Measurements from ENCODE around the gene PRR5. TPM values are rescaled to one million over a fixed set of nuclear protein-coding genes. Genes with fewer than 3 reads are reported as not detected.

The PRR5 gene
- total and polyA plus RNA-seq, 2 of the 13 experiments (the other 11 are each of a cell fraction or from before 2014, with no cell fraction given), result 11.6 to 27.5 TPM

GRCh38 chr22:44755417-44755816, 53.4 kb downstream of the PRR5 start (continued):
- no peak for TF ChIP-seq CERS6 (CRISPR knock-in tag; IDR thresholded peaks at IDR 0.05)
- TF ChIP-seq SMARCE1 (IDR thresholded peaks at IDR 0.05; ENCODE audit: borderline replicate concordance), result no peak
- TF ChIP-seq GATAD1 (CRISPR knock-in tag; IDR thresholded peaks at IDR 0.05), result no peak
- no peak for TF ChIP-seq ZBED4 (CRISPR knock-in tag; IDR thresholded peaks at IDR 0.05; ENCODE audit: borderline replicate concordance)
- TF ChIP-seq ZNF768 (CRISPR knock-in tag; IDR thresholded peaks at IDR 0.05), result no peak
- TF ChIP-seq POGZ (CRISPR knock-in tag; IDR thresholded peaks at IDR 0.05), result no peak
- no peak for TF ChIP-seq ZNF7 (CRISPR knock-in tag; IDR thresholded peaks at IDR 0.05)

- Histone ChIP-seq H4K20me1 (ENCODE audit: insufficient read depth, low read length) (no peaks in the 10 kb centered on the region), H2AFZ (ENCODE audit: low read length) (no peak overlapping the region), H3K9me3 (ENCODE audit: low read length) (no peaks in the 10 kb centered on the region), H3K27me3 (ENCODE audit: control insufficient read depth in 1 of 2, insufficient read depth in 2 of 2, low read length in 2 of 2) (peaks cover 0 to 12% of the 10 kb centered on the region in 2 experiments; a peak in 3 of 5 replicates), H3K36me3 (replicated peaks in 1 of 2; ENCODE audit: control insufficient read depth in 1 of 2, insufficient read depth in 2 of 2, low read length in 2 of 2) (no peaks in the 10 kb centered on the region), H3K9ac (ENCODE audit: insufficient read depth, low read depth, low read length) (no peak overlapping the region), H3K27ac (ENCODE audit: extremely low read length, insufficient read depth, low read length) (no peak overlapping the region), H3K79me2 (ENCODE audit: insufficient read depth, low read length) (no peaks in the 10 kb centered on the region), H3K4me3 (replicated peaks in 1 of 3; ENCODE audit: insufficient read depth in 1 of 3, low read depth in 2 of 3, low read length in 3 of 3) (no peak overlapping the region), H3K4me2 (ENCODE audit: low read depth, low read length) (no peak overlapping the region), H3K4me1 (ENCODE audit: insufficient read depth, low read length) (no peaks in the 10 kb centered on the region)
- POLR2A ChIA-PET, result no interaction called here
- WGBS (ENCODE audit: low lambda C conversion rate), result 31% methylated on average over 6 of the region's 9 CpGs
- intact Hi-C loops (cut with micrococcal nuclease; ENCODE audit: unreplicated experiment) (no loop called here), in situ Hi-C loops (cut with HindIII; ENCODE audit: extremely low pct_ligation_motif_present, low pct_unique_long_range_greater_than_20kb) (no loop called here)
- FAIRE-seq (no peak), ATAC-seq (no peak), DNase-seq (ENCODE audit: low spot score) (no peak)
- BruUV-seq (replicated peaks), result no TSS peak
- CTCF ChIA-PET (ENCODE audit: low intra/inter-chr PET ratio, low total read pairs), result no interaction called here
- TF ChIP-seq TFDP1 (CRISPR knock-in tag; IDR thresholded peaks at IDR 0.05; ENCODE audit: borderline replicate concordance), result no peak
- TF ChIP-seq ZFP37 (CRISPR knock-in tag; IDR thresholded peaks at IDR 0.05; ENCODE audit: borderline replicate concordance), result no peak
- TF ChIP-seq KDM5B (CRISPR knock-in tag; IDR thresholded peaks at IDR 0.05; ENCODE audit: borderline replicate concordance), result no peak
- TF ChIP-seq ZNF367 (CRISPR knock-in tag; IDR thresholded peaks at IDR 0.05; ENCODE audit: borderline replicate concordance), result no peak
- TF ChIP-seq ZNF761 (CRISPR knock-in tag; conservative IDR thresholded peaks at IDR 0.05), result no peak
- TF ChIP-seq GRHL1 (CRISPR knock-in tag; conservative IDR thresholded peaks at IDR 0.05), result no peak
- no peak for TF ChIP-seq FOXK1 (CRISPR knock-in tag; IDR thresholded peaks at IDR 0.05; ENCODE audit: borderline replicate concordance, low read depth)
- TF ChIP-seq EHMT2 (IDR thresholded peaks at IDR 0.05; ENCODE audit: borderline replicate concordance, low read depth, low read length), result no peak
- TF ChIP-seq HOXA5 (CRISPR knock-in tag; IDR thresholded peaks at IDR 0.05), result no peak
Observed at GRCh38 chr22:44755956-44756361, 54.0 kb downstream of the PRR5 start.
